ENCODE results near the gene KCNIP1. TPM values are rescaled to one million over a fixed set of nuclear protein-coding genes. Genes with fewer than 3 reads are reported as not detected.

Gene KCNIP1
- total and polyA plus RNA-seq, 2 of the 13 experiments (the other 11 are each of a cell fraction or from before 2014, with no cell fraction given) = not detected

DNA sequence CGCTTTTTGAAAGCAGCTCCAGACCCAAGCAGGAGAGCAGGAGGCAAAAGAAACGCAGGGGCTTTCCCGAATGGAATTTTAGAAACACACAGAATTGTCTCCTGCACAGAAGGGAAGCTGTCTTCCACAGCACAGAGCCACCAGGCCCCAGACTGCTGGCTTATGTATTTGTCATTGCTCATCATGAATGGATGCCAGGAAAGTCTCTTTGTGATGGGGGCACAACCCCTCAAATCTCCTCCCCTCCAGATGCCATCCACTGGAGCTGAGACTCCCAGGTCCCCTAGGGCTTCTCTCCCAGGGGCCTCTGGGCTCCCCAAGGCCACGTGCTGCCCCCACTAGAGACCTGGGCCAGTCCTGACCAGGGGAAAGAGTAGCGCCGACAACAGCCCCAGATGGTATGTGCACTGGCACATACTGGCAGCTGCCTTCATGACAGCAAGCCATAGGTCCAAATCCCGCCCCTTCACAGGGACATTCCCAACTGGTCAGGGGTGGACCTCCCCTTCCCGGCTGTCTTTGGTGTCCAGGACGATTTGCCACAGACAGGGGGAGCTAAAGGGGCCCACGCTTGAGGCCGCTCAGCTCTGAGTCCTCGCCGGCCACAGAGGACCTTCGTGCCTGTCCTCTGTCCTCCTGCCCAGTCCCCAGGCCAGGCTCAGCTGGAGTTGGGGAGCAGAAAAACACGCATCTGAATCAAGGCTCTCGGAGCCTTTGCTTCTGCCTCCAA, 127.8 kb downstream of the KCNIP1 start (continued):
- TF ChIP-seq ZNF326 (CRISPR knock-in tag; IDR thresholded peaks at IDR 0.05; ENCODE audit: borderline replicate concordance) = no peak
- no peak for TF ChIP-seq ZNF503 (CRISPR knock-in tag; IDR thresholded peaks at IDR 0.05)

DNA sequence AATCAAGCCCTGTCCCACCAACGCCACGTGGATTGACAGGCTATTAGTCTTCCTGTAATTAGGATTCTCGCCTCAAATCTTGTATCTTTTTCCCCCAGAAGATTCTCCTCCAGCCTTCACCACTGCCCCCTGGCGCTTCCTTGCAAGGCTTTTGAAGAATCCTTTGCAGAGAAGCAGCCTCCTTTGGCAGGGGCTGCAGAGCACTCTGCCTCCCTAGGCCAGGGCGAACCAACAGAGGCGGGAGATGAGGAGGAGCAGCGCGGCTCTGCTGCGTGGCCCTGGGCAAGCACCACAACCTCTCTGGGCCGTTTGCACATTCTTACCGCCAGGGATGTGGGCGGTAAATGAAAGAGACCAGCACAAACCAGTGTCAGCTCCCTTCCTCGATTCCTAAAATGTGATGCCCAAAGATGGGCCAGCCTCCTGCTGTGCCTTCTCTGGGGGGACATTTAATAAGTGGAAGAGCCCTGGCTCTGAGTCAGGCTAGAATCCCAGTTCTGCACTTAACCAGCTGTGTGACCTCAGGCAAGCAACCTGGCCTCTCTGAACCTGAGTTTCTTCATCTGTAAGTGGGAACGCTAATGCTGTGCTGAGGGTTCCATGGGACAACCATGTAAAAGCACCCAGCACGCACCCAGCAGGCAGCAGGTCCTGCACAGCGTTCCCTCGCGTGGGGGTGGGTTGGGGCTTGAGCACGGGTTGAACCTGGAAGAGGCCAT, 128.6 kb downstream of the KCNIP1 start:
- no peaks in the 10 kb centered on the region for H4K20me1 ChIP-seq (ENCODE audit: insufficient read depth, low read length)
- intact Hi-C loops (cut with micrococcal nuclease; ENCODE audit: unreplicated experiment) = loop anchor here (10.0 kb wide), 1 partner anchor 112 kb away; no protein-coding TSS in a partner anchor
- H3K4me3 ChIP-seq (replicated peaks in 1 of 3; ENCODE audit: insufficient read depth in 1 of 3, low read depth in 2 of 3, low read length in 3 of 3) = no peak overlapping the region
- H3K36me3 ChIP-seq (replicated peaks in 1 of 2; ENCODE audit: control insufficient read depth in 1 of 2, insufficient read depth in 2 of 2, low read length in 2 of 2) = no peaks in the 10 kb centered on the region
- H3K27ac ChIP-seq (ENCODE audit: extremely low read length, insufficient read depth, low read length) = no peak overlapping the region
- H3K9me3 ChIP-seq (ENCODE audit: low read length) = no peaks in the 10 kb centered on the region
- peaks cover 2 to 4% of the 10 kb centered on the region in 2 experiments; a peak in 2 of 5 replicates for H3K27me3 ChIP-seq (ENCODE audit: control insufficient read depth in 1 of 2, insufficient read depth in 2 of 2, low read length in 2 of 2)
- no peak overlapping the region for H2AFZ ChIP-seq (ENCODE audit: low read length)
- H3K9ac ChIP-seq (ENCODE audit: insufficient read depth, low read depth, low read length) = no peak overlapping the region
- H3K4me2 ChIP-seq (ENCODE audit: low read depth, low read length) = no peak overlapping the region
- H3K4me1 ChIP-seq (ENCODE audit: insufficient read depth, low read length) = peaks cover 11% of the 10 kb centered on the region; the same call in 1 of the 2 replicates
- ATAC-seq = peak; percentile 50
- no peak for FAIRE-seq
- ChIA-PET POLR2A (no interaction called here), CTCF (ENCODE audit: low intra/inter-chr PET ratio, low total read pairs) (interaction anchor here (0.9 to 1.6 kb wide), 3 partner anchors 29 to 197 kb away, joined by 3 to 12 read pairs (median 9); no protein-coding TSS in a partner anchor)
- BruUV-seq (replicated peaks) = no TSS peak
- in situ Hi-C loops (cut with HindIII; ENCODE audit: extremely low pct_ligation_motif_present, low pct_unique_long_range_greater_than_20kb) = no loop called here
- DNase-seq (ENCODE audit: low spot score) = no peak
- 20% methylated on average over 18 of the region's 19 CpGs for WGBS (ENCODE audit: low lambda C conversion rate)
- no peaks in the 10 kb centered on the region for H3K79me2 ChIP-seq (ENCODE audit: insufficient read depth, low read length)
- peak; percentile 95 for TF ChIP-seq ZNF768 (CRISPR knock-in tag; IDR thresholded peaks at IDR 0.05)
- peak; percentile 50; the same call in 1 of the 2 replicates for TF ChIP-seq ZMYM3 (CRISPR knock-in tag; IDR thresholded peaks at IDR 0.05)
- no peak for TF ChIP-seq FOXA3 (CRISPR knock-in tag; IDR thresholded peaks at IDR 0.05)

Data from HepG2 (cell line).